HG02623 (cell line): ENCODE measurements around the gene GNB3.

Experiments used
- ATAC-seq: cut with Tn5 transposase; IDR thresholded peaks from one replicate; pipeline ENCODE4 v1.9.1; 2021; ENCODE audit warnings: moderate library complexity; ENCODE audit not compliant: unreplicated experiment

GNB3 gene

GRCh38 chr12:6840761-6841515, at the start of gene GNB3:
Gene GNB3, plus strand, starts transcription at chr12:6840925. Its CDS starts 363 bp downstream, at chr12:6841288.
- no peak for ATAC-seq

DNA sequence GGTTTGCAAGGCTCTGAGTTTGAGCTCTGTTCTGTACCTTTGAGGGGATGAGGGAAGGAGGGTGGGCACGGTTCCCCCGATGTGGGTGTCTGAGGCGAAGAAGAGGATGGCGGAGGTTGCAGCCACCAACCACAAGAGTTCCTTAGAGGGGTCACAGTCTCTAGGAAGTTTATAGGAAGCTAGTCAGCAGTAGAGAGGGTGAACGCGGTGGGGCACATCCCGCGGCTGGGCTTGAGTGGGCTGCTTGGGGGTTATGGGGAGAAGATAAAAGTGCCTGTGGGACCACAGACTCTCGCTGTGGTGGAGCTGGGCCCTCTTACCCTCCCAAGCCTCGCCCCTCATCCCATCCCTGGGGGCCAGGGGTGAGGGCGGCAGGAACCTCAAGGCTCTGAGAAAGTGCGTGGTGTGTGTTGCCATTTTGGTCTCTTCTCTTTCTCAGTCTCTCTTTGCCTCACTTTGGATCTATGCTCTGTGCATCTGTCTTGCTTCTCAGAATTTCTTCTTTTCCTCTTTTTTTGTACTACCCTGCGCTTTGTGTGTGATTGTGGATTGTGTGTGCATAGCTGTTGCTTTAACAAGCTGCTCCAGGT, 48.7 kb upstream of the GNB3 start:
- no peak for ATAC-seq

- ATAC-seq = no peak
These were observed 48.1 kb upstream of the GNB3 start for GRCh38 chr12:6792522-6793201.

DNA sequence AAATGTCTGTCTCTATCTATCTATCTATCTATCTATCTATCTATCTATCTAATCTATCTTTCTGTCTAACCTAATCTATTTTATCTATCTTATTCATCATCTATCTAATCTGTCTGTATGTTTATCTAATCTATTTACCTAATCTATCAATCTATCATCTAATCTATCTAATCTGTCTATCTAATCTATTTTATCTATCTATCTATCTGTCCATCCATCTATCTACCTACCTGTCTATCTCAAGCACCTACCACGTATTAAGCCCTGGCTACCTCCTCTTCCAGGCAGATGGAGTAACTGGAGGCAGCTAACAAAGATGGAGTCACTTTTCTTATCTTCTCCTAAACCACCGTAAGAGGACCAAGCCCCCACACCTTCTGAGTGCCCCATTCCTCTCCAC, 45.6 kb upstream of the GNB3 start:
- ATAC-seq = no peak

DNA sequence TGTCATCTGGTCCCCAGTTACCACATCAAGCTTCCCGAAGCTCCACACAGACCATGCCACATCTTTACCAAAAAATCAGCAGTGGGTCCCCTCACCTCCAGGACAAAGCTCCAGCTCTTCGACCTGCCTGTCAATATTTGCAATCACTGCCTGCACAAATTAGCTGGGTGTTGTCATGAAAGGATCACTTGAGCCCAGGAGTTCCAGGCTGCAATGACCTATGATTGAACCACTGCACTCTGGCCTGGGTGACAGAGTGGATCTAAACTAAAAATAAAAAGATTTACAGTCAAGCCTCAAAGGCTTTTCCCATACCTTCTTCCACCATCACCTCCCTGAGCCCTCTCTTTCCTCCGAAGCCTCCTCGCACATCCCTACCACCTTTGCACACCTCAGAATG, 44.1 kb upstream of the GNB3 start:
- no peak for ATAC-seq

GRCh38 chr12:6799147-6799546, 41.6 kb upstream of the GNB3 start:
- no peak for ATAC-seq

- ATAC-seq = no peak
These were observed 33.6 kb upstream of the GNB3 start for GRCh38 chr12:6807170-6807569.

- no peak for ATAC-seq
These were observed 31.7 kb upstream of the GNB3 start for GRCh38 chr12:6809056-6809455.

DNA sequence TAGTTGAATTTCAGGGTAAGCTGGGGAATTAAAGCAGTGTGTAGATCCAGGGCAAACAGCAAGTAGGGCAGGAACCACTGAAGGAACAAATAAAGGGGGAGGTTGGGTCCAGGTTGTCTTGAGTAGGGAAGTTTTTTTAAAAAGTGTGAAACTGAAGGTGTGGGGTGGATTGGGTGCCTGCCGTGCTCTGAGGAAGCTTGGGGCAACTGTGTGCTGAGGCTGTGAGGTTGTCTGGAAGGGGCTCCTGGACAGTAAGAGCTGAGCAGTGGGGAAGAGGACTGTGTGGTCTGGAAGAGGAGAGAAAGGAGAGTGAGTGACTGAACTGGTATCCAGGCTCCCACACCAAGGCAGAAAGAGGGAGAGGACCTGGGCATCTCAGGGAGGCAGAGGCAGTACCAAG, 30.0 kb upstream of the GNB3 start:
- no peak for ATAC-seq

DNA sequence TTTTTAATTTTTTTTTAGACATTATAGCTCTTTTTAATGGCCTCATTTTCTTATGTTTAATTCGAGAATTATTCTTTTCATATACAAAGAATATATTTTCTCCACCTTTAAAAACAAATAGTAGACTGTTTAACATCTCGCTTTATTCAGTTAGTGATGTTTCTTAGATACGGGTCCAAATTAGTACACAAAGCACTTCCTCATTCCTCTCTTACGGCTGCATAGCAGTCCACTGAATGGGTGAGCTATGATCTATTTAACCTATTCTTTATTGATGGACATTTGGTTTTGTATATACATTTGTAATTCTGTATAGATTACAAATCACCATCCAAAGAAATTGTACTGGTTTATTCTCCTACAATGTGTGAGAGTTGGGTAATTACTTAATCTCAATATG, 27.4 kb upstream of the GNB3 start:
- ATAC-seq = no peak

GRCh38 chr12:6816598-6816997, 24.1 kb upstream of the GNB3 start:
- no peak for ATAC-seq

DNA sequence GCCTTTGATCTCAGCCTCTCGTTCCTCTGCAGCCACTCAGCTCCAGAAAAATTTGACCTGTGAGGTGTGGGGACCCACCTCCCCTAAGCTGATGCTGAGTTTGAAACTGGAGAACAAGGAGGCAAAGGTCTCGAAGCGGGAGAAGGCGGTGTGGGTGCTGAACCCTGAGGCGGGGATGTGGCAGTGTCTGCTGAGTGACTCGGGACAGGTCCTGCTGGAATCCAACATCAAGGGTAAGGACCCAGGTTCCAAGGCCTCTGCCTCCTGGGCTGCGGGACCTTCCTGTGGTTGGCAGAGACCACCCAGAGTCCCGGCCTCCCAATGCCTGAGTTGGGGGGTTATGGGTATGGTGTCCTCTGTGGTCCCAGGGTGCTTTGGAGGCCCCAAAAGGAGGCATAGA, 23.6 kb upstream of the GNB3 start:
- no peak for ATAC-seq

DNA sequence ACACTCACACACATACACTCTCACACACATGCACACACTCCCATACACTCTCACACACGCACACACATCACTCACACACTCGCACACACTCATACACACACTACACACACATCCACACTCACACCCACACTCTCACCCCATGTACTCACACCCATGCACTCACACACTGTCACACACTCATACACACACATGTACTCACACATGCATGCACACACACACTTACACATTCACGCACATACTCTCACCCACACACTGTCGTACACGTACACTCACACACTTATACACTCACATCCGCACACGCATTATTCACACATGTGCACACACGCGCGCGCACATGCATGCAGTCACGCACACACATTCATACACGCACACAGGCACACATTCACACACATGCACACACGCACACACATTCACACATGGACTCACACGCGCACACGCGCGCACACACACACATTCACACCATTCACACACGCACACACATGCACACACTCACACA, 23.0 kb upstream of the GNB3 start:
- no peak for ATAC-seq

GRCh38 chr12:6818222-6818621, 22.5 kb upstream of the GNB3 start:
- no peak for ATAC-seq

- no peak for ATAC-seq
These were observed 22.1 kb upstream of the GNB3 start for GRCh38 chr12:6818645-6819044.

- ATAC-seq = no peak
These were observed 21.4 kb upstream of the GNB3 start for GRCh38 chr12:6819106-6820030.

GRCh38 chr12:6820166-6820565, 20.6 kb upstream of the GNB3 start:
- ATAC-seq = no peak

- no peak for ATAC-seq
These were observed 18.9 kb upstream of the GNB3 start, which contains the start of gene GPR162 for GRCh38 chr12:6821591-6822425. Gene GPR162, plus strand, starts transcription at chr12:6821821. Its CDS starts 2,078 bp downstream, at chr12:6823899.

GRCh38 chr12:6822426-6823135, 18.1 kb upstream of the GNB3 start:
- no peak for ATAC-seq
